A549 (cell line): ENCODE data around the gene ITGB2. TPM values are rescaled to one million over a fixed set of nuclear protein-coding genes. Genes with fewer than 3 reads are reported as not detected.

Experiments
- ATAC-seq, 2 experiments: fragments of 200-7000 bp in 1 of 2; fragments of >200 bp in 1 of 2; cut with Nextera tagmentation in 1 of 2; cut with Tn5 transposase in 1 of 2; 3 replicates each; pipeline versions ENCODE4 v1.8.0 to v1.9.1; 2018 to 2020; ENCODE audit warnings: mild to moderate bottlenecking in 1 of 2, moderate library complexity in 1 of 2
- CTCF ChIA-PET: fragments of 300-600 bp; sonication (Branson Sonifier 250); formaldehyde crosslinking; extraction: SDS; loops from one replicate; lab custom pipeline; 2021; ENCODE audit warnings: antibody characterized with exemption, inconsistent platforms; lab: Yijun Ruan, JAX
- POLR2A ChIA-PET: fragments of 350-600 bp; formaldehyde crosslinking; extraction: SDS; loops from one replicate; lab custom pipeline; 2021; ENCODE audit warnings: antibody characterized with exemption, inconsistent platforms; lab: Yijun Ruan, JAX
- DNase-seq, 2 experiments: peaks; one replicate each; pipeline versions ENCODE4 v3.0.0 to v3.0.0-alpha.2; 2011 to 2016; ENCODE audit warnings: low read depth in 1 of 2, low spot score in 1 of 2
- FAIRE-seq: peaks from 2 replicates; lab custom pipeline; 2011; peaks lifted over from hg19 to GRCh38; lab: Jason Lieb, UNC
- H3K27ac ChIP-seq, 2 experiments: fragments of >200 bp; sonication (Bioruptor Twin); formaldehyde crosslinking; 3 replicates each; pipeline ENCODE4 v1.5.1; 2016 to 2017
- H3K4me1 ChIP-seq: fragments of >200 bp; sonication (Bioruptor Twin); formaldehyde crosslinking; 3 replicates; pipeline ENCODE4 v1.6.1; 2016
- H3K4me2 ChIP-seq: fragments of >200 bp; sonication (Bioruptor Twin); formaldehyde crosslinking; 3 replicates; pipeline ENCODE4 v1.6.1; 2016
- H3K4me3 ChIP-seq: fragments of >200 bp; sonication (Bioruptor Twin); formaldehyde crosslinking; 3 replicates; pipeline ENCODE4 v1.5.1; 2016
- H3K9me3 ChIP-seq: fragments of >200 bp; sonication (Bioruptor Twin); formaldehyde crosslinking; 3 replicates; pipeline ENCODE4 v1.6.1; 2016
- BCL3 ChIP-seq: fragments of >200 bp; sonication (Bioruptor Twin); formaldehyde crosslinking; IDR thresholded peaks from 3 replicates; pipeline ENCODE4 v1.6.1; 2016
- CBX8 ChIP-seq: fragments of 200-600 bp; sonication (generic); IDR thresholded peaks from 2 replicates; pipeline ENCODE4 v1.6.1; 2016
- CEBPB ChIP-seq, 2 experiments: fragments of >200 bp in 1 of 2; sonication (Bioruptor Twin) in 1 of 2; formaldehyde crosslinking in 1 of 2; IDR thresholded peaks; 2 replicates each; pipeline ENCODE4 v1.6.1; 2012 to 2016
- CHD2 ChIP-seq: fragments of 150-350 bp; IDR thresholded peaks from 2 replicates; pipeline ENCODE4 v1.6.1; 2014; ENCODE audit warnings: low read length; ENCODE audit not compliant: partially characterized antibody
- EHMT2 ChIP-seq: fragments of 200-600 bp; sonication (generic); IDR thresholded peaks from 2 replicates; pipeline ENCODE4 v1.6.1; 2016; ENCODE audit warnings: antibody characterized with exemption, low read depth, mild to moderate bottlenecking, moderate library complexity
- FOSB ChIP-seq: fragments of 250-450 bp; sonication (Bioruptor Pico); IDR thresholded peaks from 2 replicates; pipeline ENCODE4 v1.5.0; 2020; ENCODE audit warnings: mild to moderate bottlenecking, moderate library complexity
- FOXS1 ChIP-seq: fragments of 250-450 bp; sonication (Bioruptor Pico); IDR thresholded peaks from 2 replicates; pipeline ENCODE4 v1.5.0; 2020; ENCODE audit warnings: mild to moderate bottlenecking, moderate library complexity
- HDAC2 ChIP-seq: fragments of 200-600 bp; sonication (generic); IDR thresholded peaks from 2 replicates; pipeline ENCODE4 v1.6.1; 2016
- HES2 ChIP-seq: fragments of >200 bp; sonication (Bioruptor Twin); formaldehyde crosslinking; IDR thresholded peaks from 2 replicates; pipeline ENCODE4 v1.6.1; 2016
- HEYL ChIP-seq: fragments of 250-450 bp; sonication (Bioruptor Pico); IDR thresholded peaks from 2 replicates; pipeline ENCODE4 v1.8.0; 2021; ENCODE audit warnings: mild to moderate bottlenecking, moderate library complexity
- HOXB13 ChIP-seq: fragments of 250-450 bp; sonication (Bioruptor Pico); IDR thresholded peaks from 2 replicates; pipeline ENCODE4 v1.5.0; 2020; ENCODE audit warnings: low read depth, mild to moderate bottlenecking, moderate library complexity
- KDM1A ChIP-seq: fragments of 200-600 bp; sonication (generic); IDR thresholded peaks from 2 replicates; pipeline ENCODE4 v1.6.1; 2016; ENCODE audit warnings: low read depth, mild to moderate bottlenecking
- MAZ ChIP-seq: fragments of 150-350 bp; IDR thresholded peaks from 2 replicates; pipeline ENCODE4 v1.6.1; 2014; ENCODE audit warnings: antibody characterized with exemption, low read depth, low read length, borderline replicate concordance
- POLR2AphosphoS2 ChIP-seq: conservative IDR thresholded peaks from 2 replicates; pipeline ENCODE4 v1.6.1; 2012; ENCODE audit warnings: low read length, improper control_type of control experiment, inconsistent platforms
- RAD21 ChIP-seq, 2 experiments: fragments of >200 bp in 1 of 2; sonication (Bioruptor Twin) in 1 of 2; formaldehyde crosslinking in 1 of 2; IDR thresholded peaks in 1 of 2; conservative IDR thresholded peaks in 1 of 2; 2 replicates in 1 of 2; 3 replicates in 1 of 2; pipeline ENCODE4 v1.6.1; 2012 to 2018; ENCODE audit warnings: inconsistent platforms in 1 of 2
- RARB ChIP-seq: fragments of 250-450 bp; sonication (Bioruptor Pico); IDR thresholded peaks from 2 replicates; pipeline ENCODE4 v1.8.0; 2021; ENCODE audit warnings: mild to moderate bottlenecking, moderate library complexity
- RNF2 ChIP-seq: fragments of 200-600 bp; sonication (generic); IDR thresholded peaks from 2 replicates; pipeline ENCODE4 v1.6.1; 2016; ENCODE audit warnings: low read depth, mild to moderate bottlenecking, antibody characterized with exemption, moderate library complexity, borderline replicate concordance
- SMC3 ChIP-seq: fragments of >200 bp; sonication (Bioruptor Twin); formaldehyde crosslinking; IDR thresholded peaks from 3 replicates; pipeline ENCODE4 v1.6.1; 2018; ENCODE audit warnings: inconsistent platforms
- USF2 ChIP-seq: fragments of 450-650 bp; IDR thresholded peaks from 2 replicates; pipeline ENCODE4 v1.6.1; 2014; ENCODE audit warnings: antibody characterized with exemption
- ZFP36 ChIP-seq: fragments of 450-650 bp; IDR thresholded peaks from 2 replicates; pipeline ENCODE4 v1.6.1; 2014; ENCODE audit warnings: borderline replicate concordance; ENCODE audit not compliant: partially characterized antibody
- WGBS: methylation state at CpG from one replicate; pipeline ENCODE4 v1.1.6; 2017; ENCODE audit errors: missing lambda C conversion rate; 5-methylcytosine and 5-hydroxymethylcytosine counted together
- polyA plus RNA-seq, 4 experiments: library from polyadenylated mRNA; depleted of rRNA in 3 of 4; stranded (reverse); fragments of >200 nt; fragmentation: RNase III in 1 of 4; extraction: RNeasy Plus Mini Kit Qiagen cat#74134 plus additional on column Dnase treatment in 1 of 4; gene quantifications; 2 replicates in 3 of 4; 3 replicates in 1 of 4; pipeline ENCODE4 v1.2.3, GENCODE V29; 2011 to 2017
- TF ChIP-seq, protein P1 (sequence below): IDR thresholded peaks from 2 replicates; pipeline ENCODE4 v1.6.1; 2012
- TF ChIP-seq, protein P2 (sequence below): fragments of 250-450 bp; sonication (Bioruptor Pico); IDR thresholded peaks from 2 replicates; pipeline ENCODE4 v1.5.0; 2020; ENCODE audit warnings: low read depth, mild to moderate bottlenecking, moderate library complexity

ITGB2 gene
- polyA plus RNA-seq, 2 of the 4 experiments (the other 2 are of a cell fraction): 0.46 to 0.59 TPM

DNA sequence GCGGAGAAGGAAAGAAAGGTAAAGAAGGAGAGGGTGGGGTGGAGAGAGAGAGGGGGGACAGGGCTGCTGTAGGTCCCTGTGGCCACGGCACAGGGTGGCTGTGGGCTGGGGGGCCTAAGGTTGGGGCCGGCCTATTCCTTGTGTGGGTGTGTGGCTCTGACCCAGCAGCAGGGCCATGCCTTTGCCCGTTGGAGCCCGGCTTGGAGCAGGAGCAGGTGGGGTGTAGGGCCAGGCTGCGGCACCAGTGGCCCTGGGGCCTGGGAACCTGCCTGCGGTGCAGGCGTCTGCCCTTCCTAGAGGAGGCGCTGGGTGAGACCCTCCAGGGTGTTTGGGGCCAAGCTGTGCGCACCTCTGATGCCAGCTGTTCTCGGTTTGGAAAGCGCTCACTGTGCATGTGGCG lies 83.2 kb downstream of the ITGB2 start:
- DNase-seq (no peak), FAIRE-seq (no peak), ATAC-seq (no peak)
- no peak overlapping the region for H3K4me2 ChIP-seq
- TF ChIP-seq HEYL (CRISPR knock-in tag) (no peak), RARB (no peak), POLR2AphosphoS2 (no peak), USF2 (no peak), RAD21 (conservative IDR thresholded peaks at IDR 0.05 in 1 of 2, IDR thresholded peaks at IDR 0.05 in 1 of 2) (no peak)
- 0 out of 3 replicates have a peak, but pooled peaks cover 7% of the 10 kb centered on the region for H3K4me1 ChIP-seq
- 82% methylated on average over 6 of the region's 13 CpGs for WGBS
- no peak overlapping the region for H3K27ac ChIP-seq
- H3K9me3 ChIP-seq: no peaks in the 10 kb centered on the region
- H3K4me3 ChIP-seq: no peak overlapping the region
- POLR2A ChIA-PET: no interaction called here
- CTCF ChIA-PET: interaction anchor here (1.4 kb wide), 1 partner anchor 9 kb away, joined by 5 read pairs; no protein-coding TSS in a partner anchor

DNA sequence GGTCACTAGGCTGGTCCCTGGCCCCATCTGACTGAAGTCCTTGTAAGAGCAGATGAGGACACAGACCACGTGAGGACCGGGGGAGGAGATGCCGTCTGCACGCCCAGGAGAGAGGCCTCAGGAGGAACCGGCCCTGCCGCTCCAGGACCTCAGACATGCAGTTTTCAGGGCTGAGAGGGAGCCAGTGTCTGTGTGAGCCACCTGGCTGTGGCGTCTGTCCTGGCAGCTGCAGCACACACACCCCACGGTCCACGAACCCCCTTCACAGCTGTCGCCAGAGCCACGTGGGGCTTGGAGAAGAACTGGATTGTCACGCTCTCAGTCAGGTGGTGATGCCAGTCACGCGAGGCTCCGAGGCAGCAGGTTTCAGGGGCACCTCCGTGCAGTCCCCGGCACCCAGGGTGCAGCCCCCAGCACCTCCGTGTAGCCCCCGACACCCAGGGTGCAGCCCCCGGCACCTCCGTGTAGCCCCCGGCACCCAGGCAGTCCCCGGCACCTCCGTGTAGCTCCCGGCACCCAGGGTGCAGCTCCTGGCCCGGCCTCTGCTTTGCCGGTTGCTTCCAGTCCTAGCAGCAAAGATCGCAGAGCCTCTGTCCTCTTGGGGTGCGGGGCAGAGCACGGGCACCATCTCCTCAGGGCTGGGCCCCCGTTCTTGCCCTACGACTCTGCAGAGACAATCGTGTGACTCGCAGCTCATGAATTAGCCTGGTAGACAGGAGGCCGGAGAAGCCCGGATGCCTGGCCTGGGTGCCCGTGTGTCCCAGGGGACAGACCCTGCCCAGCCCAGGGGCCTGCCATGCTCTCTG lies 83.8 kb downstream of the ITGB2 start:
- H3K4me3 ChIP-seq: no peak overlapping the region
- TF ChIP-seq USF2 (0 out of 2 replicates have a peak, but pooled peaks have one; percentile 9), KDM1A (no peak)
- H3K9me3 ChIP-seq: no peaks in the 10 kb centered on the region
- H3K4me2 ChIP-seq: no peak overlapping the region
- 0 out of 3 replicates have a peak, but pooled peaks cover 7% of the 10 kb centered on the region for H3K4me1 ChIP-seq
- ChIA-PET POLR2A (no interaction called here), CTCF (interaction anchor here (1.4 kb wide), 1 partner anchor 9 kb away, joined by 5 read pairs; no protein-coding TSS in a partner anchor)
- no peak overlapping the region for H3K27ac ChIP-seq
- FAIRE-seq (no peak), ATAC-seq (peak in 1 of 2 experiments; percentile 54; a peak in 3 of 6 replicates), DNase-seq (peak in 1 of 2 experiments; percentile 34)
- 45% methylated on average over 9 of the region's 37 CpGs for WGBS

GRCh38 chr21:44836349-44836665 lies 84.4 kb downstream of the ITGB2 start:
- WGBS: no CpG with 5 or more reads among the region's 3 CpGs
- Histone ChIP-seq H3K27ac (no peak overlapping the region), H3K4me2 (no peak overlapping the region), H3K4me3 (no peak overlapping the region), H3K9me3 (no peaks in the 10 kb centered on the region), H3K4me1 (0 out of 3 replicates have a peak, but pooled peaks cover 7% of the 10 kb centered on the region)
- no peak for FAIRE-seq
- ChIA-PET CTCF (interaction anchor here (1.4 kb wide), 1 partner anchor 10 kb away, joined by 5 read pairs; no protein-coding TSS in a partner anchor), POLR2A (no interaction called here)
- no peak for DNase-seq
- ATAC-seq: no peak; a peak in 1 of 6 replicates
- TF ChIP-seq HOXB13: no peak
- TF ChIP-seq POLR2AphosphoS2: no peak
- TF ChIP-seq CBX8: no peak
- TF ChIP-seq HDAC2: no peak
- no peak for TF ChIP-seq RNF2
- no peak for TF ChIP-seq USF2
- TF ChIP-seq FOXS1 (CRISPR knock-in tag): no peak
- TF ChIP-seq, protein P1, sequence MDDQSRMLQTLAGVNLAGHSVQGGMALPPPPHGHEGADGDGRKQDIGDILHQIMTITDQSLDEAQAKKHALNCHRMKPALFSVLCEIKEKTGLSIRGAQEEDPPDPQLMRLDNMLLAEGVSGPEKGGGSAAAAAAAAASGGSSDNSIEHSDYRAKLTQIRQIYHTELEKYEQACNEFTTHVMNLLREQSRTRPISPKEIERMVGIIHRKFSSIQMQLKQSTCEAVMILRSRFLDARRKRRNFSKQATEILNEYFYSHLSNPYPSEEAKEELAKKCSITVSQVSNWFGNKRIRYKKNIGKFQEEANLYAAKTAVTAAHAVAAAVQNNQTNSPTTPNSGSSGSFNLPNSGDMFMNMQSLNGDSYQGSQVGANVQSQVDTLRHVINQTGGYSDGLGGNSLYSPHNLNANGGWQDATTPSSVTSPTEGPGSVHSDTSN: no peak
- TF ChIP-seq CEBPB (IDR thresholded peaks at IDR 0.05): no peak
- no peak for TF ChIP-seq MAZ
- no peak for TF ChIP-seq RARB
- no peak for TF ChIP-seq CHD2
- TF ChIP-seq EHMT2: no peak
- TF ChIP-seq HES2: no peak
- no peak for TF ChIP-seq FOSB (CRISPR knock-in tag)
- no peak for TF ChIP-seq BCL3
- TF ChIP-seq, protein P2, sequence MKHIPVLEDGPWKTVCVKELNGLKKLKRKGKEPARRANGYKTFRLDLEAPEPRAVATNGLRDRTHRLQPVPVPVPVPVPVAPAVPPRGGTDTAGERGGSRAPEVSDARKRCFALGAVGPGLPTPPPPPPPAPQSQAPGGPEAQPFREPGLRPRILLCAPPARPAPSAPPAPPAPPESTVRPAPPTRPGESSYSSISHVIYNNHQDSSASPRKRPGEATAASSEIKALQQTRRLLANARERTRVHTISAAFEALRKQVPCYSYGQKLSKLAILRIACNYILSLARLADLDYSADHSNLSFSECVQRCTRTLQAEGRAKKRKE (CRISPR knock-in tag): no peak
- no peak for TF ChIP-seq SMC3
- no peak for TF ChIP-seq ZFP36
